ENCODE results near the gene SNED1.

The SNED1 gene

GRCh38 chr2:241084856-241085444 lies 86.5 kb downstream of the SNED1 start:
- no peak overlapping the region for H3K4me3 ChIP-seq (ENCODE audit: low read length)
- DNase-seq (ENCODE audit: low read depth): no peak
- TF ChIP-seq CTCF (conservative IDR thresholded peaks at IDR 0.05; ENCODE audit: low read length): no peak

GRCh38 chr2:241087420-241088268 lies 89.2 kb downstream of the SNED1 start:
- TF ChIP-seq CTCF (conservative IDR thresholded peaks at IDR 0.05; ENCODE audit: low read length): no peak
- no peak for DNase-seq (ENCODE audit: low read depth)
- H3K4me3 ChIP-seq (ENCODE audit: low read length): no peak overlapping the region

GRCh38 chr2:241088376-241088775 lies 90.0 kb downstream of the SNED1 start:
- H3K4me3 ChIP-seq (ENCODE audit: low read length): no peak overlapping the region
- no peak for TF ChIP-seq CTCF (conservative IDR thresholded peaks at IDR 0.05; ENCODE audit: low read length)
- no peak for DNase-seq (ENCODE audit: low read depth)

GRCh38 chr2:241088791-241089732 lies 90.6 kb downstream of the SNED1 start:
- TF ChIP-seq CTCF (conservative IDR thresholded peaks at IDR 0.05; ENCODE audit: low read length): no peak
- DNase-seq (ENCODE audit: low read depth): no peak
- H3K4me3 ChIP-seq (ENCODE audit: low read length): no peak overlapping the region

GRCh38 chr2:241091201-241091600 lies 92.8 kb downstream of the SNED1 start:
- H3K4me3 ChIP-seq (ENCODE audit: low read length): no peak overlapping the region
- TF ChIP-seq CTCF (conservative IDR thresholded peaks at IDR 0.05; ENCODE audit: low read length): no peak
- DNase-seq (ENCODE audit: low read depth): no peak

- DNase-seq (ENCODE audit: low read depth): no peak
- H3K4me3 ChIP-seq (ENCODE audit: low read length): no peak overlapping the region
- TF ChIP-seq CTCF (conservative IDR thresholded peaks at IDR 0.05; ENCODE audit: low read length): no peak
Observed at GRCh38 chr2:241091734-241092445, 93.5 kb downstream of the SNED1 start.

Data from AG10803 (cell line).